Tibial nerve (tissue), 4 donors: Measurements from ENCODE around the gene MAST1. TPM values are rescaled to one million over a fixed set of nuclear protein-coding genes. Genes with fewer than 3 reads are reported as not detected.
"Not testable (repeated sequence)": the region's sequence is repeated elsewhere in the genome, so short reads cannot be mapped to it uniquely, and the experiment has no call there.

Experiments used
- DNase-seq, 2 donors: peaks; one replicate each; pipeline ENCODE4 v3.0.0-alpha.2; 2019; ENCODE audit warnings: low spot score in 2 of 2
- H3K27ac ChIP-seq, 4 donors: fragments of 200-600 bp; sonication (generic) in 3 of 4; one replicate each; pipeline ENCODE4 v1.5.1; 2017 to 2019; ENCODE audit warnings: mild to moderate bottlenecking in 1 of 4
- H3K27me3 ChIP-seq, 2 donors: fragments of 200-600 bp; sonication (generic) in 1 of 2; one replicate each; pipeline versions ENCODE4 v1.5.1 to v1.6.0; 2017 to 2019
- H3K36me3 ChIP-seq, 3 donors: fragments of 200-600 bp; sonication (generic); one replicate each; pipeline ENCODE4 v1.5.1; 2018 to 2019
- H3K4me1 ChIP-seq, 4 donors: fragments of 200-600 bp; sonication (generic) in 3 of 4; one replicate each; pipeline ENCODE4 v1.5.1; 2017 to 2019
- H3K4me3 ChIP-seq, 4 donors: fragments of 200-600 bp; sonication (generic) in 3 of 4; one replicate each; pipeline ENCODE4 v1.5.1; 2017 to 2019; ENCODE audit warnings: mild to moderate bottlenecking in 1 of 4, moderate library complexity in 1 of 4
- H3K9me3 ChIP-seq, 4 donors: fragments of 200-600 bp; sonication (generic) in 3 of 4; one replicate each; pipeline ENCODE4 v1.5.1; 2017 to 2019
- EP300 ChIP-seq, 2 donors: sonication (generic); formaldehyde crosslinking; IDR thresholded peaks; one replicate each; pipeline ENCODE4 v1.6.1; 2017; ENCODE audit warnings: antibody characterized with exemption in 2 of 2, mild to moderate bottlenecking in 1 of 2
- POLR2A ChIP-seq, 2 donors: fragments of 450-650 bp; IDR thresholded peaks; one replicate each; pipeline ENCODE4 v1.6.1; 2017; ENCODE audit warnings: antibody characterized with exemption in 2 of 2, mild to moderate bottlenecking in 2 of 2, moderate library complexity in 2 of 2
- whole genome bisulfite sequencing, 2 donors: methylation state at CpG; one replicate each; pipeline ENCODE4 v1.1.5; 2018; 5-methylcytosine and 5-hydroxymethylcytosine counted together
- total RNA-seq, 4 donors: library from RNA; depleted of rRNA; stranded (reverse); fragments of >200 nt; gene quantifications; one replicate each; pipeline ENCODE4 v1.1.0, GENCODE V29; 2016
- TF ChIP-seq, protein P1 (sequence below), 5 experiments: fragments of 200-600 bp in 3 of 5; fragments of 450-650 bp in 2 of 5; sonication (generic) in 3 of 5; IDR thresholded peaks; one replicate each; pipeline ENCODE4 v1.5.1; 2016 to 2019; ENCODE audit warnings: antibody characterized with exemption in 5 of 5, mild to moderate bottlenecking in 3 of 5, moderate library complexity in 2 of 5

MAST1 gene
- total RNA-seq, 4 donors from 2014 or later, result not detected

GRCh38 chr19:12886651-12886968 is 48.3 kb downstream of the MAST1 start:
- H3K9me3 ChIP-seq, result peaks cover 0 to 15% (median 0%) of the 10 kb centered on the region in 4 donors
- TF ChIP-seq EP300 (IDR thresholded peaks at IDR 0.05) (no peak), POLR2A (IDR thresholded peaks at IDR 0.05) (no peak)
- TF ChIP-seq, protein P1, sequence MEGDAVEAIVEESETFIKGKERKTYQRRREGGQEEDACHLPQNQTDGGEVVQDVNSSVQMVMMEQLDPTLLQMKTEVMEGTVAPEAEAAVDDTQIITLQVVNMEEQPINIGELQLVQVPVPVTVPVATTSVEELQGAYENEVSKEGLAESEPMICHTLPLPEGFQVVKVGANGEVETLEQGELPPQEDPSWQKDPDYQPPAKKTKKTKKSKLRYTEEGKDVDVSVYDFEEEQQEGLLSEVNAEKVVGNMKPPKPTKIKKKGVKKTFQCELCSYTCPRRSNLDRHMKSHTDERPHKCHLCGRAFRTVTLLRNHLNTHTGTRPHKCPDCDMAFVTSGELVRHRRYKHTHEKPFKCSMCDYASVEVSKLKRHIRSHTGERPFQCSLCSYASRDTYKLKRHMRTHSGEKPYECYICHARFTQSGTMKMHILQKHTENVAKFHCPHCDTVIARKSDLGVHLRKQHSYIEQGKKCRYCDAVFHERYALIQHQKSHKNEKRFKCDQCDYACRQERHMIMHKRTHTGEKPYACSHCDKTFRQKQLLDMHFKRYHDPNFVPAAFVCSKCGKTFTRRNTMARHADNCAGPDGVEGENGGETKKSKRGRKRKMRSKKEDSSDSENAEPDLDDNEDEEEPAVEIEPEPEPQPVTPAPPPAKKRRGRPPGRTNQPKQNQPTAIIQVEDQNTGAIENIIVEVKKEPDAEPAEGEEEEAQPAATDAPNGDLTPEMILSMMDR (IDR thresholded peaks at IDR 0.05), result no peak
- 78 to 88% methylated on average over 5 of the region's 5 CpGs for WGBS, 2 donors

DNA sequence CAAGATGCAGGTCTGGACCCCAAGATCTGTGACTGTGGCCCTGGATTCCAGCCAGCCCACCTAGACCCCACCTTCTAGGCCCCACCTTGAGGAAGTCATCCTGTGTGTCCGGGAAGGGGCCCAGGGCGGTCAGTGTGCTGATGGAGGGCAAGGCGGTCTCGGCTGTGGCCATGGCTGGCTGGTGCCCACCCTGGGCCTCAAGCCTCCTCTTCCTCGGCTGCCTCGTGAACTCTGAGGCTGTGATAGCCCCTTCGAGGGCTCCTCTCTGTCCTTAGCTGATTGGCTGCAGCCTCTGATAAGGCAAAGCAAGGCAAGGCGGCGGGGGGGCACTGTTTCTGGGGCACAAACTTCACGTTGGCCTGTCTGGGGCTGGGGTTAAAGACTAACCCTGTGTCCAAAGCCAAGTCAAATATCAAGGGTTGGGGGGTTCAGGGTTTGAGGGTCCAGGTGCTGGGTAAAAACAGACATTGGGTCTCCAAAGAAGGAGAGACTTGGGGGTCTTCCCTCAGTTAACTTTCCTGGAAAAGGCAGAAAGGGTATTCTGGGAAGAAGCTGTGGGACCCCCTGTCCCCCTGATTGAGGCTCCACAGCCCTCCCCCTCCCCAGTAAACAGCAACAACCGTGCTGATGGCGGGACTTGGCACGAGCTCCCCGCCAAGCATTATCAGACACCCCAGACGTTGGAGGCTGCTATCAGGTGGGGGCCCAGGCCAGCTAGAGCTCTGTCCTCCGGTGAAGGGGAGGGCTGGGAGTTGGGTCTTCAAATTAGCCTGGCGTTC is 48.8 kb downstream of the MAST1 start, which contains the start of gene KLF1:
Gene KLF1, minus strand, starts transcription at position 233 of the 779 bp plus-strand sequence. Its CDS starts 61 bp downstream, at position 172.
- 65 to 71% methylated on average over 15 to 17 of the region's 17 CpGs for WGBS, 2 donors
- peaks cover 0 to 38% of the 10 kb centered on the region in 2 donors for H3K27me3 ChIP-seq
- no peak within 1 kb of the TSS for H3K27ac ChIP-seq
- H3K9me3 ChIP-seq, result peaks cover 0 to 15% (median 0%) of the 10 kb centered on the region in 4 donors
- H3K4me3 ChIP-seq, result peak within 1 kb of the TSS in 1 of 4 donors; percentile 42
- no peaks in the 10 kb centered on the region for H3K36me3 ChIP-seq
- TF ChIP-seq, protein P1 (IDR thresholded peaks at IDR 0.05), result no peak
- TF ChIP-seq POLR2A (IDR thresholded peaks at IDR 0.05) (no peak), EP300 (IDR thresholded peaks at IDR 0.05) (no peak)
- no peak for DNase-seq
- H3K4me1 ChIP-seq, result peaks cover 0 to 33% (median 18%) of the 10 kb centered on the region in 4 donors

More at GRCh38 chr19:12886651-12886968, 48.3 kb downstream of the MAST1 start:
- H3K4me1 ChIP-seq, result peaks cover 0 to 33% (median 13%) of the 10 kb centered on the region in 4 donors
- no peak overlapping the region for H3K4me3 ChIP-seq
- H3K36me3 ChIP-seq, result no peaks in the 10 kb centered on the region
- H3K27ac ChIP-seq, result no peak overlapping the region
- peaks cover 0 to 38% of the 10 kb centered on the region in 2 donors for H3K27me3 ChIP-seq
- DNase-seq, result no peak

DNA sequence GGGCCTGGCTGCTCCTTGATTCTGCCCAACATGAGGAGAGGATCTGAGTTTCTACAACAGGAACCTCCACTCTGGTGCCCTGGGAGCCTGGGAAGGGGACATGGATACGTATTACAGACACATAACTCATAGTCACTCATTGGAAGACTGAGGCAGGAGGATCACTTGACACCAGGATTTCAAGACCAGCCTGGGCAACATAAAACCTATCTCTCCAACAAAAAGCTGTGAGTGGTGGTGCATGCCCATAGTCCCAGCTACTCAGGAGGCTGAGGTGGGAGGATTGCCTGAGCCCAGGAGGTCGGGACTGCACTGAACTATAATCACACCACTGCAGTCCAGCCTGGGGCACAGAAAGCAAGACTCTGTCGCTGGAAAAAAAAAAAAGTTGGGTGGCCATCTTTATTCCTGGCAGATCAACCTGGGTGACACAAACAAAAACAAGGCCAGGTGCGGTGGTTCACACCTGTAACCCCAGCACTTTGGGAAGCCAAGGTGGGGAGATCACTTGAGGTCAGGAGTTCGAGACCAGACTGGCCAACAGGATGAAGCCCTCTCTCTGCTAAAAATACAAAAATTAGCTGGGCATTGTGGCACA is 49.8 kb downstream of the MAST1 start:
- no peak for DNase-seq
- 64 to 70% methylated on average over 5 of the region's 5 CpGs for WGBS, 2 donors

GRCh38 chr19:12890299-12890786 is 52.0 kb downstream of the MAST1 start:
- H3K9me3 ChIP-seq, DNase-seq: not testable (repeated sequence)
- Histone ChIP-seq H3K36me3 (peaks cover 0 to 24% (median 4%) of the 10 kb centered on the region in 3 donors), H3K27ac (peak overlapping the region; percentile 9 to 93 (median 86)), H3K4me1 (peaks cover 0 to 37% (median 18%) of the 10 kb centered on the region in 4 donors), H3K4me3 (peak overlapping the region in 2 of 4 donors; percentile 89 to 100), H3K27me3 (peaks cover 0 to 18% of the 10 kb centered on the region in 2 donors)
- WGBS, 2 donors, result 26 to 29% methylated on average over 10 of the region's 10 CpGs

More for the DNA sequence above, 49.8 kb downstream of the MAST1 start:
- peaks cover 0 to 38% of the 10 kb centered on the region in 2 donors for H3K27me3 ChIP-seq
- H3K4me1 ChIP-seq, result peaks cover 0 to 39% (median 22%) of the 10 kb centered on the region in 4 donors
- H3K4me3 ChIP-seq, result no peak overlapping the region
- no peak overlapping the region for H3K27ac ChIP-seq
- peaks cover 0 to 15% (median 0%) of the 10 kb centered on the region in 4 donors for H3K9me3 ChIP-seq
- peaks cover 0 to 2% (median 0%) of the 10 kb centered on the region in 3 donors for H3K36me3 ChIP-seq
- TF ChIP-seq, protein P1 (IDR thresholded peaks at IDR 0.05), result no peak
- TF ChIP-seq EP300 (IDR thresholded peaks at IDR 0.05), result no peak
- no peak for TF ChIP-seq POLR2A (IDR thresholded peaks at IDR 0.05)

DNA sequence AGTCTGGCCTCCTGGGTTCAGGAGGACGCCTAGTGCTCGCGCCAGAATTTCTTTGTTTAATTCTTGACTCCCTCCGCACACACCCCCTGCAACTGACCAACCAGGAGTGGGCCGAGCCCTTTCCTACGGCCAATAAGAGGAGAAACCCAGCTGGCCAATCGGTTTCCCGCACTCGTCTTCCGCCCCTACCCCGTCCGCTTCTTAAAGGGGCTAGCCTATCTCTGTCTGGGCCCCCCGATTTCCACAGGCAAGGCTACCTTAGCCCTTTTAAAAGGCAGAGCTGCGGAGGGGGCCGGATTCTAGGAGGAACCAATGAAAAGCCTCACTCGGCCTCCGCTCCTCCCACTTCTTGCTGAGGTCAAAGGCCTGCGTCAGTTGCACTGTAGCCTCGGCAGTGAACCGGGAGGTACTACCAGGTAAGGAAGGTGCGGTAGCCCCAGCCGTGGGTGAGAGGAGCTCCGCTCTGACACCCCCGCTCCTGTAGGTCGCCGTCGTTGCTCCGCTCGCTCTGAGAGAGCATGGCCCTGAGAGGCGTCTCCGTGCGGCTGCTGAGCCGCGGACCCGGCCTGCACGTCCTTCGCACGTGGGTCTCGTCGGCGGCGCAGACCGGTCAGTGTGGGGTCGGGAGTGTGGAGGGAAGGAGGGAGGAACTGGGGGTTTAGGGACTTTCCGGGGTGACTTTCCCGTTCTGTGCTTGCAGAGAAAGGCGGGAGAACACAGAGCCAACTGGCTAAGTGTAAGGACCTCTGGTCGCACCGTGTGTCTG is 52.7 kb downstream of the MAST1 start, which contains the start of gene GCDH:
Gene GCDH, plus strand, starts transcription at position 374 of the 766 bp plus-strand sequence. Its CDS starts 145 bp downstream, at position 519.
- H3K36me3 ChIP-seq, result peaks cover 0 to 29% (median 5%) of the 10 kb centered on the region in 3 donors
- H3K27ac ChIP-seq, result peak within 1 kb of the TSS; percentile 83 to 93 (median 88)
- H3K9me3 ChIP-seq, result no peaks in the 10 kb centered on the region
- peaks cover 0 to 31% (median 15%) of the 10 kb centered on the region in 4 donors for H3K4me1 ChIP-seq
- peaks cover 0 to 12% of the 10 kb centered on the region in 2 donors for H3K27me3 ChIP-seq
- DNase-seq, result peak; percentile 96 to 97
- peak within 1 kb of the TSS; percentile 70 to 100 (median 94) for H3K4me3 ChIP-seq
- TF ChIP-seq, protein P1 (IDR thresholded peaks at IDR 0.05), result peak in 2 of 5 experiments; percentile 27 to 57
- TF ChIP-seq EP300 (IDR thresholded peaks at IDR 0.05) (peak; percentile 94 to 95), POLR2A (IDR thresholded peaks at IDR 0.05) (peak in 1 of 2 donors; percentile 63)
- 0% methylated on average over 47 to 49 of the region's 49 CpGs for WGBS, 2 donors
